Measurements from ENCODE around the gene CCT2.

DNA sequence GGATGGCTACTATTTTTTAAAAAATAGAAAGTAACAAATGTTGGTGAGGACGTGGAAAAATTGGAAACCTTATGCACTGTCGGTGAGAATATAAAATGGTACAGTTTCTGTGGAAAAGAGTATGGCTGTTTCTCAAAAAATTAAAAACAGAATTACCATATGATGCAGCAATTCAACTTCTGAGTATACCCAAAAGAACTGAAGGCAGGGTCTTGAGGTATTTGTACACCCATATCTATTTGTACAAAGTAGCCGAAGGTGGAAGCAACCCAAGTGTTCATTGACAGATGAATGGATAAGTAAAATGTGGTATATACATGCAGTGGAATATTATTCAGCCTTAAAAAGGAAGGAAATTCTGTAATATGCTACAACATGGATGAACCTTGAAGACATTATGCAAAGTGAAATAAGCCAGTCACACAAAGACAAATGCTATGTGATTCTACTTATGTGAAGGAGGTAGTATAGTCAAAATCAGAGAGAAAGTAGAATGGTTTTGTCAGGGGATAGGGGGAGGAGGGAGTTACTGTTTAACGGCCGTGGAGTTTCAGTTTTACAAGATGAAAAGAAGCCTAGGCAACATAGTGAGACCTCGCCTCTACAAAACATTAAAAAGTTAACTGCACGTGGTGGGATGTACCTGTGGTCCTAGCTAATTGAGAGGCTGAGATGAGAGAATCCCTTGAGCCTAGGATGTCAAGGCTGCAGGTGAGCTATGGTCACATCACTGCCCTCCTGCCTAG, 38.4 kb upstream of the CCT2 start:
- TF ChIP-seq, protein P1, sequence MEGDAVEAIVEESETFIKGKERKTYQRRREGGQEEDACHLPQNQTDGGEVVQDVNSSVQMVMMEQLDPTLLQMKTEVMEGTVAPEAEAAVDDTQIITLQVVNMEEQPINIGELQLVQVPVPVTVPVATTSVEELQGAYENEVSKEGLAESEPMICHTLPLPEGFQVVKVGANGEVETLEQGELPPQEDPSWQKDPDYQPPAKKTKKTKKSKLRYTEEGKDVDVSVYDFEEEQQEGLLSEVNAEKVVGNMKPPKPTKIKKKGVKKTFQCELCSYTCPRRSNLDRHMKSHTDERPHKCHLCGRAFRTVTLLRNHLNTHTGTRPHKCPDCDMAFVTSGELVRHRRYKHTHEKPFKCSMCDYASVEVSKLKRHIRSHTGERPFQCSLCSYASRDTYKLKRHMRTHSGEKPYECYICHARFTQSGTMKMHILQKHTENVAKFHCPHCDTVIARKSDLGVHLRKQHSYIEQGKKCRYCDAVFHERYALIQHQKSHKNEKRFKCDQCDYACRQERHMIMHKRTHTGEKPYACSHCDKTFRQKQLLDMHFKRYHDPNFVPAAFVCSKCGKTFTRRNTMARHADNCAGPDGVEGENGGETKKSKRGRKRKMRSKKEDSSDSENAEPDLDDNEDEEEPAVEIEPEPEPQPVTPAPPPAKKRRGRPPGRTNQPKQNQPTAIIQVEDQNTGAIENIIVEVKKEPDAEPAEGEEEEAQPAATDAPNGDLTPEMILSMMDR (IDR thresholded peaks at IDR 0.05), result no peak
- no peak for TF ChIP-seq POLR2AphosphoS5 (IDR thresholded peaks at IDR 0.05)

Data from stomach (tissue), 4 donors.